ENCODE measurements around the gene PHKG2. TPM values are rescaled to one million over a fixed set of nuclear protein-coding genes. Genes with fewer than 3 reads are reported as not detected.
A peak's percentile ranks its signal among the peaks of the same experiment; 100 is the strongest.
"Not testable (repeated sequence)": the region's sequence is repeated elsewhere in the genome, so short reads cannot be mapped to it uniquely, and the experiment has no call there.

The PHKG2 gene
- 25.3 and 30.9 TPM in 2 replicates for total RNA-seq (2014; rRNA removed; shearing (Covaris generic))

- peak; percentile 98 for DNase-seq (ENCODE audit: low read depth)
These were observed at the start of gene PHKG2 for GRCh38 chr16:30747799-30748633. Gene PHKG2, plus strand, starts transcription at chr16:30748425. Its CDS starts 396 bp downstream, at chr16:30748821.

- DNase-seq (ENCODE audit: low read depth), result peak; percentile 76
These were observed 49.2 kb upstream of the PHKG2 start, which contains the start of gene SRCAP for GRCh38 chr16:30698816-30699614. Gene SRCAP, plus strand, starts transcription at chr16:30699171. Its CDS starts 1,654 bp downstream, at chr16:30700825.

GRCh38 chr16:30699615-30700099, 48.6 kb upstream of the PHKG2 start:
- no peak for DNase-seq (ENCODE audit: low read depth)

GRCh38 chr16:30700491-30700890, 47.7 kb upstream of the PHKG2 start:
- no peak for DNase-seq (ENCODE audit: low read depth)

- DNase-seq (ENCODE audit: low read depth), result no peak
These were observed 47.3 kb upstream of the PHKG2 start for GRCh38 chr16:30700971-30701370.

- DNase-seq (ENCODE audit: low read depth), result not testable (repeated sequence)
These were observed 45.2 kb upstream of the PHKG2 start for GRCh38 chr16:30703071-30703470.

GRCh38 chr16:30703971-30704370, 44.3 kb upstream of the PHKG2 start:
- no peak for DNase-seq (ENCODE audit: low read depth)

- no peak for DNase-seq (ENCODE audit: low read depth)
These were observed 42.2 kb upstream of the PHKG2 start for GRCh38 chr16:30706046-30706445.

GRCh38 chr16:30710971-30711370, 37.3 kb upstream of the PHKG2 start:
- peak; percentile 29 for DNase-seq (ENCODE audit: low read depth)

GRCh38 chr16:30711712-30712111, 36.5 kb upstream of the PHKG2 start:
- DNase-seq (ENCODE audit: low read depth), result no peak

GRCh38 chr16:30715750-30716445, 32.3 kb upstream of the PHKG2 start:
- peak; percentile 96 for DNase-seq (ENCODE audit: low read depth)

GRCh38 chr16:30720086-30720485, 28.1 kb upstream of the PHKG2 start:
- no peak for DNase-seq (ENCODE audit: low read depth)

- no peak for DNase-seq (ENCODE audit: low read depth)
These were observed 27.5 kb upstream of the PHKG2 start for GRCh38 chr16:30720694-30721093.

- no peak for DNase-seq (ENCODE audit: low read depth)
These were observed 27.1 kb upstream of the PHKG2 start for GRCh38 chr16:30721167-30721566.

- DNase-seq (ENCODE audit: low read depth), result peak; percentile 31
These were observed 26.6 kb upstream of the PHKG2 start for GRCh38 chr16:30721606-30722005.

- no peak for DNase-seq (ENCODE audit: low read depth)
These were observed 25.8 kb upstream of the PHKG2 start for GRCh38 chr16:30722443-30722842.

- no peak for DNase-seq (ENCODE audit: low read depth)
These were observed 25.3 kb upstream of the PHKG2 start for GRCh38 chr16:30722916-30723315.

- DNase-seq (ENCODE audit: low read depth), result no peak
These were observed 24.4 kb upstream of the PHKG2 start for GRCh38 chr16:30723725-30724355.

GRCh38 chr16:30724641-30725417, 23.4 kb upstream of the PHKG2 start:
- DNase-seq (ENCODE audit: low read depth), result no peak

- DNase-seq (ENCODE audit: low read depth), result no peak
These were observed 22.8 kb upstream of the PHKG2 start for GRCh38 chr16:30725418-30725792.

- DNase-seq (ENCODE audit: low read depth), result no peak
These were observed 19.9 kb upstream of the PHKG2 start for GRCh38 chr16:30728321-30728720.
